ENCODE data around the gene WNT16.
"Not testable (repeated sequence)": the region's sequence is repeated elsewhere in the genome, so short reads cannot be mapped to it uniquely, and the experiment has no call there.

GRCh38 chr7:121315170-121315569 is 13.6 kb upstream of the WNT16 start:
- not testable (repeated sequence) for TF ChIP-seq CTCF (IDR thresholded peaks at IDR 0.05; ENCODE audit: borderline replicate concordance, extremely low read depth, low read length, poor library complexity, severe bottlenecking); EZH2 (IDR thresholded peaks at IDR 0.05; ENCODE audit: borderline replicate concordance, low read depth, low read length, severe bottlenecking)

Data from DND-41 (cell line).